NCI-H82 treated with DMSO at 0.1 percent for 48 hours (cell line): ENCODE data around the gene SYNGAP1.
"Not testable (repeated sequence)": the region's sequence is repeated elsewhere in the genome, so short reads cannot be mapped to it uniquely, and the experiment has no call there.

ENCODE experiments used
- DNase-seq: peaks from one replicate; lab custom pipeline; 2025; ENCODE audit not compliant: unreplicated experiment; lab: John Stamatoyannopoulos, UW

The SYNGAP1 gene

DNA sequence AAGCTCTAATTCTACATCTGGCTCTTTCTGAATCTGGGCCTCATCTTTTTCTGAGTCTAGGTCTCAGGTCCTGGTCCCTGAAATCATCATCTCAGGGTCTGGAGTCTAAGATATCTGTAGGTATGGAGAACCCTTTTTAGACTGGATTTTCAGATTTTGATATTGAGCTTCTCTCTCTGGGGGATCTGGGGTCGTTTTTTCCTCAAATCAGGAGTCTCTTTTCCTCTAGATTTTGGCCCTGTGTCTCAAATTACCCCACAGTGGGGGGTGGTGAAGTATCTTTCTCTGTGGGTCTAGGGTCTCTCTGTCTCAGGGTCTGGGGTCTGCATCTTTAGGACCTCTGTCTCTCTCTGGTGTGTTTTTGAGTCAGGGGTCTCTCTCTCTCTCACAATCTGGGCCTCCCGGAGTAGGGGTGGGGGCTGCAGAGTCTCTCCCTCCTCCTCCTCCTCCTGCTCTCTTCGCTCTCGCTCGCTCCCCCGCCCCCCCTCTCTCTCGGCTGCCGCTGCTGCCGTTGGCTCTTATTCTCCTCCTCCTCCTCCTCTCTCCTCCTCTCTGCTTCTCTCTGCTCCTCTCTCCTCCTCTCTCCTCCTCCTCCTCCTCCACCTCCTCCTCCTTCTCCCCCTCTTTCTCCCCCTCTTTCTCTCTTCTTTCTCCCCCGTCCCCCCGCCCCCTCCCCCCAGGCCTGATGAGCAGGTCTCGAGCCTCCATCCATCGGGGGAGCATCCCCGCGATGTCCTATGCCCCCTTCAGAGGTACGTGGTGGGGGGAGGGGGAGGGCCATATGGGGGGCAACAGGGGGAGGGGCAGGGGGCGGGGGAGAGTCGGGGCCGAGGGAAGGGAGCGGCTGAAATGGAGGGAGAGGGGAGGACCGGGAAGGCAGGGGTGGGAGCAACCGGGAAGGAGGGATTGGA is at the start of gene SYNGAP1:
Gene SYNGAP1 (plus strand): TSS at position 486 of the 911 bp plus-strand sequence. CDS start 200 bp downstream, at position 686.
- peak; percentile 67 for DNase-seq

DNA sequence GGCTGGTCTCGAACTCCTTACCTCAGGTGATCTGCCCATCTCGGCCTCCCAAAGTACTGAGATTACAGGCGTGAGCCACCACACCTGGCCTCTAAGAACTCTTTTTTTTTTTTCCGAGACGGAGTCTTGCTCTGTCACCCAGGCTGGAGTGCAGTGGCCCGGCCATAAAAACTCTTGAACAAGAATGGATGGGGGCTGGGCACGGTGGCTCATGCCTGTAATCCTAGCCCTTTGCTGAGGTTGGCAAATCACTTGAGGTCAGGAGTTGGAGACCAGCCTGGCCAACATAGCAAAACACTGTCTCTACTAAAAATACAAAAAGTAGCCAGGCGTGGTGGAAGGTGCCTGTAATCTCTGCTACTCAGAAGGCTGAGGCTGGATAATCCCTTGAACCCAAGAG is 48.0 kb upstream of the SYNGAP1 start:
- DNase-seq, result not testable (repeated sequence)

DNA sequence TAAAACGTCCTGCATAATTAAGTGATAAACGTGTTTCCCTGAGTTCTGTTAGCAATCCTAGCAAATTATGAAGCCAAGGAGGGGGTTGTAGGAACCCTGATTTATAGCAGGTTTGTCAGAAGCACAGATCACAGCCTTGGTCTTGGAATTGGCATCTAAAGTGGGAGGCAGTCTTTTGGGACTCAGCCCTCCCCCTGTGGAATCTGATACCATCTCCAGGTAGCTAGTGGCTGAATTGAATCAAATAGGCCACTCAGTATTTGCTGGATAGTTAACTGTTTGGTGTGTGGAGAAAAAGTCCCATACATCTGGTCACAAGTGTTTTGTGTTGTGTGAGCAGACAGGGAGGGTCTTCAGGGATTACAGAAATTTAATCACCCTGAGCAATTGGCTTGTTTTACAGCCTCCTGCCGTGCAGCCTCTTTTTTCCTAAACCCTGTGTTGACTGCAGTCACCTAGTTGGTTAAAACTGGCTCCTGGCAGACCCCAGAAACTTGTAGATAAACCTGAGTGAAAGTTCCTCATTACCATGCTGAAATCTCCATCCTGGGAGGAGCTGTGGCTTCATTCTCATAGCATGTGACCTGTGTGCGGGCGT is 47.2 kb upstream of the SYNGAP1 start:
- peak; percentile 45 for DNase-seq

GRCh38 chr6:33373960-33374910 is 45.6 kb upstream of the SYNGAP1 start:
- no peak for DNase-seq

- no peak for DNase-seq
Observed at GRCh38 chr6:33375143-33375671, 44.7 kb upstream of the SYNGAP1 start.

GRCh38 chr6:33377171-33377570 is 42.7 kb upstream of the SYNGAP1 start:
- DNase-seq, result no peak

DNA sequence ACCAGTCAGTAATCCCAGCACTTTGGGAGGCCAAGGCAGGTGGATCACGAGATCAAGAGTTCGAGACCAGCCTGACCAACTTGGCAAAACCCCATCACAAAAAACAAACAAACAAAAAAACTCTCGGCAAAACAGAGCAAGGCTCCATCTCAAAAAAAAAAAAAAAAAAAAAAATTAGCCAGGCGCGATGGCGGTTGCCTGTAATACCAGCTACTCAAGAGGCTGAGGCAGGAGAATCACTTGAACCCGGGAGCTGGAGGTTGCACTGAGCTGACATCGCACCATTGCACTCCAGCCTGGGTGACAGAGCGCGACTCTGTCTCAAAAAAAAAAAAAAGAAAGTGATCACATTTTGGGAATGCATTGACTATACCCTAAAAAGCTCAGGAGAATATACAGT is 40.7 kb upstream of the SYNGAP1 start:
- not testable (repeated sequence) for DNase-seq

DNA sequence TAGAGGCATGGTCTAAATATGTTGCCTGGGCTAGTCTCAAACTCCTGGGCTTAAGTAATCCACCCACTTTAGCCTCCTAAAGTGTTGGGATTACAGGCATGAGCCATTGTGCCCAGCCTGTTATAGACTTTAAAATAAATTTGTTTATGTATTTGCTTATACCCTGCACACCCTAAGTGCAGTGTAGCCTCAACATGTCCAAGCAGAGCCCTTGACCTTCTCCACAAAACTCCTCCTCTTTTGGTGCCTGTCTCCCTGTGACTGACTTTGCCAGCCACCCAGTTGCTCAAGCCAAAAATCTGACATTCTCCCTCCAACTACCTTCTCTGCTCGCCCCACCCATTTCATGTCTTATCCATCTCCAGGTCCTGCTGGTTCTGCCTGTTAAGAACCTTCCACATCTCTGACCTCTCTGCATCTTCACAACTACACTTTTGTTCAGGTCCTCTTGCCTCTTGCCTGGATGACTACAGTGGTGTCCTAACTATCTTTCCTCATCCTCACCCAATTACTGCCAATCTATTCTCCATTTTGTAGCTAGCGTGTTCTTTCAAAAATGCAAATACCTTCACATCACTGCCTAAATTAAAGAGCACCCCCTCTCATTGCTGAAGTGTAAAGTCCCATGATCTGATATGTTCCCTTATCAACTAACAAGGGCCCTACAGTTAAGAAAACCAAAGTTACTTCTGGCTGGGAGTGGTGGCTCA is 39.4 kb upstream of the SYNGAP1 start:
- DNase-seq, result no peak

DNA sequence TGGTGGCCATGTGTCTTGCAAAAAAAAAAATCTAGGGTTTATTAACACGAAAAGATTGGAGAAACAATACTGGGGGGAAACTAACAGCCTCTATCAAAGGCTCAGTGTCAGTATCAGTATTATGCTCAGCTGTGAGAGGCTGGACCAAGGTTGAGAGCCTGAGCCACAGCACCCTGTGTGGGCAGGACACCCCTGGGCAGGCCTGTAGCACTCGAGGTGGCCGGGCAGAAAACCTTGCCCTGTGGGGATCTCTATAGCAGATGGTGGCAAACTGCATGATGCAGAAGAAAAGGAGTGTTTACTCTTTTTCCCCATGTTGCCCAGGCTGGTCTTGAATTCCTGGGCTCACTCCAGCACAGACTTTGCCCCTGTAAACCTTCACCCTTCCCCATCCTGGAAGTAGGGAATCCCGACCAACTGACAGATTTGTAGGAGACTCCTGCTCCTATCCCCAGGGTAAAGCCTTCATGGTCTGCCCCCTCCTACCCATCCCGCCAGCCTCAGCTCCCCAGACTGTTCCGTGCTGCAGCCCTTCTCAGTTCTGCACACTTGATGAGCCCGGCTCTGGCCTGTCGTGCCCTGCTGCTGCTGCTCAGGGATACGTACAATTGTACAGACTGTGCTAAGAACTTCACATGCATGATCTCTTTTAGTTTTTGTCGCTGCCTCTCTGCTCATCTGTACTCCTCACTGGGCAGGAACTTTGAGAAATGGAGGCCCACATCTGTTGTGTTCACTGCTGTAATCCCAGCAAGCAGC is 36.3 kb upstream of the SYNGAP1 start:
- DNase-seq, result no peak

- peak; percentile 34 for DNase-seq
Observed at GRCh38 chr6:33384581-33385020, 35.3 kb upstream of the SYNGAP1 start.

- no peak for DNase-seq
Observed at GRCh38 chr6:33390173-33390572, 29.7 kb upstream of the SYNGAP1 start.

GRCh38 chr6:33390767-33391277 is 29.0 kb upstream of the SYNGAP1 start:
- no peak for DNase-seq

DNA sequence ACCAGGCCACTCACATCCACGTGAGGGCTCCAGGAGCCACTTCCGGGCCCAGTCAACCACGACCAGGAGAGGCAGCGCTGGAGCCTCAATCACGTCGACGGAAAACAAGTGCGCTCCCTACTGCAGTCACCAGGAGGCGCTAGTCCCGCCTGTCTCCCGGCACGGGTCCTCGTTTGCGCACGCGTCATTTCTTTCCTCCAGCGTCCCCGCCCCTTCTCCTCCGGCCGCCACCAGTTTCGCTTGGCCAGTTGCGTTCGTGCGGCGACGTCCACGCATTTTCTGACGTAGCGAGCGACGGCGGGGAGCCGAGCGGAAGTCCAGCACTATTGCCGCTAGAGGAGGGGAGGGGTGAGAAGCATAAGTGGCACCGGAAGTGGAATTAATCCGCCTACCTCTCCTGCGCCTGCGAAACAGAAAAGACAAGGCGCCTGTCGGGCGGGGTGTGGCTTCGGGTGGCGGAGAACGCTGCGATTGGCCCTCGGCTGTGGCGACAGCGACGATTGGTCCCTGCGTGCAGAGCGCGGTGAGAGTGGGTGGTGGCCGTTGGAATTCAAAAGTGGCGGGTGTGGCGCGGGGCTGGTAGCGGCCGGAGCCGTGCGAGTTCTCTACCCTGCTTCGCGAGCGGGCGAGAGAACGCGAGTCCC is 28.5 kb upstream of the SYNGAP1 start, which contains the start of gene KIFC1:
Gene KIFC1 (plus strand): TSS at position 546 of the 644 bp plus-strand sequence. CDS start 163 bp downstream, outside the sequence.
- DNase-seq, result peak; percentile 100

DNA sequence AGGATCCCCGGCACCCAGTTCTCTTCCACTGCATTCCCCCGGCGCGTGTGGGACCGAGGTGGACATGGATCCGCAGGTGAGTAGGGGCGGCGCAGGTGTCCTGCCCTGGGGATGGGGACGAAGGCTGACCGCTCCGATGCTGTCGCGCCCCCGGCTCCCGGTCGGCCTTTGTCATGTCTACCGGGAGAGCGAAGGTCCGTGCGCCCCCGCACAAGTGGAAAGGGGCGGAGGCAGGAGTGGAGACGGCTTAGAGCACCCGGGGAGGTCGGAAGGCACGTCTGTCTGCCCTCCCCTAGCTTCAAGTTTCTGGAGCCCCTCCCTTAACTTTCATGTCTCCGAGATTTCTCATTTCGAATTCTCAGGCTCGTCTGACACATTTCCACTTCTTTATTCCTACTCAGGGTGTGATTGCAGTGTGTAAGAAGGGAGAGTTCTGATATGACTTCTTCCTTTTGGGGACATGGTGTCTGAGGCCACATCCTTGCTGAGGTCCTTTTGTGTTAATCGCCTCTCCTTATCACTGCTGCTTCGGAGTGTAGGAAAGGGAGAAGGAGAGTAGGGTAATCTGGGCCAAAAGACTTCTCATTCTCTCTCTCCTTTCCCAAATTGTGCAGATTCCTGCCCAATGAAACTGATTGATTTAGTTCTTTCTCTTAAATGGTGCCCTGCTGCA is 27.8 kb upstream of the SYNGAP1 start:
- DNase-seq, result no peak

- no peak for DNase-seq
Observed at GRCh38 chr6:33392595-33392948, 27.3 kb upstream of the SYNGAP1 start.

DNA sequence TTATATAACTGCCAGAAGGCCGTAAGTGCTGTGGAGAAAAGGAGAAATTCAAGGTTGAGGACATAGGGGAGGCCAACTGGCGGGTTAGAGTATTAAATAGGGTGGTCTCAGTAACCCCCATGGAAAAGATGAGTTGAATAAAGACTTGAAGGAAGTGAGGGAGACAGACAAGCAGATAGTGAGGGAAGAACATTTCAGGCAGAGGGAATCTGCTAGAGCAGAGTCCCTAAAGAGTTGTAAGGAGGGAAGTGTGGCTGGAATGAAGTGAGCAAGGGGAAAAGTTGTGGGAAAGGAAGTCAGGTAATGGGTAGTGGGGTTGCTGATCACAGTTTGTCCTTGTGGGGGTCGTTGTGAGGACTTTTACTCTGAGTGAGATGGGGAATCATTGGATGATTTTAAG is 26.9 kb upstream of the SYNGAP1 start:
- DNase-seq, result no peak

- DNase-seq, result no peak
Observed at GRCh38 chr6:33397541-33397940, 22.3 kb upstream of the SYNGAP1 start.

DNA sequence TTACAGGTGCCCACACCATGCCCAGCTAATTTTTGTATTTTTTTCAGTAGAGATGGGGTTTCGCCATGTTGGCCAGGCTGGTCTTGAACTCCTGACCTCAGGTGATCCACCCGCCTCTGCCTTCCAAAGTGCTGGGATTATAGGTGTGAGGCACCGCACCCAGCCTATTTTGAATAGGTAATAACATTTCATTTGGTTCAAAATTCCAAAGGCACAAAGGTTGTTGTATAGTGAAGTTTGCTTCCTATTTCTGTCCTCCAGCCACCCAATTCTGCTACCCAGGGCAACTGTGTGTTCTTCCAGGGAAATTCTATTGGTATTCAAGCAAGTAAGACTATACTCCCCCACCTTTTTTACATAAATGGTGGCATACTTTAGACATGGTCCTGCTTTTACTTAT is 21.3 kb upstream of the SYNGAP1 start:
- not testable (repeated sequence) for DNase-seq
